ENCODE data around the gene GNB1L. TPM values are rescaled to one million over a fixed set of nuclear protein-coding genes. Genes with fewer than 3 reads are reported as not detected.

GNB1L gene
- total and polyA plus RNA-seq, 2 of the 13 experiments (the other 11 are each of a cell fraction or from before 2014, with no cell fraction given), result 2.5 to 7.4 TPM

DNA sequence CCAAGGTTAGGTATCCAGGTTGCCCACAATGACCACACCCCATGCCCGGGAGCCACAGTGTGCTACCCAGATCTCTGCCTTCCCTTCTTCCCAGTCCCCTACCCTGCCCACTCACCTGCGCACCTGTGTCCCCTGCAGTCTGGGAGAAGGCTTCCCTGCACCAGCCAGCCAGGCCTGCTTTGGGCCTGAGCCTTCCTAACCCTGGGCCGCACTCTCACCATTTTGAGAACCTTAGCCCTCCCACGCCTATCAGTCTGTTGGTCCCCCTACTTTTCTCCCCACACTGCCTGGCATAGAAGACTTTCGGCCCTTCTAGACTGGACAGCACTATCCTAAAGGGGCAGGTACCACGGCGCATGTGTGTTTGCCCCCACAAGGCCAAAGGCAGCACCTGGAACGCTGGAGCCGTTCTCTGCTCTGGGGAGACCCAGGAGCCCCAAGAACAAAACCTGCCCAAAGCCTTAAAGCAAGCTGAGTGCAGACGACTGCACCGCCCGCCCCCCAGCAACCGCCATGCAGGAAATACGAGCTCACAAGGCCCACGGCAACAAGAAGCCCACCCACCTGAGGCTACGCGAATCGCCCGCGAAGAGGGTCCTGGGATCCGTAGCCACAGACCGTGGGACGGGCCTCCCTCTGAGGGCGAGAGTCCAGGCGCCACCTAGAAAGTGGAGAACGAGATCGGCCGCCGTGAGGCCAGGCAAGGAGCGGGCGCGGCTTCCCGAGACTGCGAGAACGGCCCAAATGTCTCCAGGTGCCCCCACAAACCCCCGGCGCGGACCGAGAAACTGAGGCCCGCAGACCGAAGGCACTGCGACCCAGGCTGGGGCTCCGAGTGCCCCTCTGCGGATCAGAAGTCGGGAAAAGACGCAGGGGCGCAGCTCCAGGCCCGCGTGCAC lies 546 bp downstream of the GNB1L start (continued):
- TF ChIP-seq, protein P1, sequence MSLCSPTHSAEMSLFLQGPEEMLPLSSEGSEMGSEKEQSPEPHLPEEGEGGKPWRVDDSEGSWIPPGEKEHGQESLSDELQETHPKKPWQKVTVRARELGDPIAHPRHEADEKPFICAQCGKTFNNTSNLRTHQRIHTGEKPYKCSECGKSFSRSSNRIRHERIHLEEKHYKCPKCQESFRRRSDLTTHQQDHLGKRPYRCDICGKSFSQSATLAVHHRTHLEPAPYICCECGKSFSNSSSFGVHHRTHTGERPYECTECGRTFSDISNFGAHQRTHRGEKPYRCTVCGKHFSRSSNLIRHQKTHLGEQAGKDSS (CRISPR knock-in tag; IDR thresholded peaks at IDR 0.05; ENCODE audit: borderline replicate concordance, low read depth), result 0 out of 2 replicates have a peak, but pooled peaks have one; percentile 22
- TF ChIP-seq ZFX (CRISPR knock-in tag; IDR thresholded peaks at IDR 0.05; ENCODE audit: low read depth), result peak; percentile 78
- TF ChIP-seq, protein P2, sequence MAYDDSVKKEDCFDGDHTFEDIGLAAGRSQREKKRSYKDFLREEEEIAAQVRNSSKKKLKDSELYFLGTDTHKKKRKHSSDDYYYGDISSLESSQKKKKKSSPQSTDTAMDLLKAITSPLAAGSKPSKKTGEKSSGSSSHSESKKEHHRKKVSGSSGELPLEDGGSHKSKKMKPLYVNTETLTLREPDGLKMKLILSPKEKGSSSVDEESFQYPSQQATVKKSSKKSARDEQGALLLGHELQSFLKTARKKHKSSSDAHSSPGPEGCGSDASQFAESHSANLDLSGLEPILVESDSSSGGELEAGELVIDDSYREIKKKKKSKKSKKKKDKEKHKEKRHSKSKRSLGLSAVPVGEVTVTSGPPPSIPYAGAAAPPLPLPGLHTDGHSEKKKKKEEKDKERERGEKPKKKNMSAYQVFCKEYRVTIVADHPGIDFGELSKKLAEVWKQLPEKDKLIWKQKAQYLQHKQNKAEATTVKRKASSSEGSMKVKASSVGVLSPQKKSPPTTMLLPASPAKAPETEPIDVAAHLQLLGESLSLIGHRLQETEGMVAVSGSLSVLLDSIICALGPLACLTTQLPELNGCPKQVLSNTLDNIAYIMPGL (CRISPR knock-in tag; IDR thresholded peaks at IDR 0.05; ENCODE audit: borderline replicate concordance in 1 of 2, low read depth in 1 of 2), result no peak
- TF ChIP-seq, protein P3, sequence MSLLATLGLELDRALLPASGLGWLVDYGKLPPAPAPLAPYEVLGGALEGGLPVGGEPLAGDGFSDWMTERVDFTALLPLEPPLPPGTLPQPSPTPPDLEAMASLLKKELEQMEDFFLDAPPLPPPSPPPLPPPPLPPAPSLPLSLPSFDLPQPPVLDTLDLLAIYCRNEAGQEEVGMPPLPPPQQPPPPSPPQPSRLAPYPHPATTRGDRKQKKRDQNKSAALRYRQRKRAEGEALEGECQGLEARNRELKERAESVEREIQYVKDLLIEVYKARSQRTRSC (CRISPR knock-in tag; IDR thresholded peaks at IDR 0.05; ENCODE audit: low read depth), result peak; percentile 42; the same call in 1 of the 2 replicates
- peak; percentile 85 for TF ChIP-seq PHF8 (CRISPR knock-in tag; IDR thresholded peaks at IDR 0.05)
- TF ChIP-seq PTBP1 (IDR thresholded peaks at IDR 0.05; ENCODE audit: low read depth, low read length, poor library complexity, severe bottlenecking), result peak; percentile 68
- no peak for TF ChIP-seq MTA1 (CRISPR knock-in tag; IDR thresholded peaks at IDR 0.05; ENCODE audit: borderline replicate concordance)
- TF ChIP-seq ZZZ3 (CRISPR knock-in tag; IDR thresholded peaks at IDR 0.05; ENCODE audit: borderline replicate concordance), result 0 out of 2 replicates have a peak, but pooled peaks have one; percentile 20
- no peak for TF ChIP-seq ZC3H4 (CRISPR knock-in tag; IDR thresholded peaks at IDR 0.05; ENCODE audit: borderline replicate concordance)
- TF ChIP-seq, protein P4, sequence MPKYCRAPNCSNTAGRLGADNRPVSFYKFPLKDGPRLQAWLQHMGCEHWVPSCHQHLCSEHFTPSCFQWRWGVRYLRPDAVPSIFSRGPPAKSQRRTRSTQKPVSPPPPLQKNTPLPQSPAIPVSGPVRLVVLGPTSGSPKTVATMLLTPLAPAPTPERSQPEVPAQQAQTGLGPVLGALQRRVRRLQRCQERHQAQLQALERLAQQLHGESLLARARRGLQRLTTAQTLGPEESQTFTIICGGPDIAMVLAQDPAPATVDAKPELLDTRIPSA (CRISPR knock-in tag; IDR thresholded peaks at IDR 0.05; ENCODE audit: borderline replicate concordance), result peak; percentile 76; the same call in 1 of the 2 replicates
- no peak for TF ChIP-seq FOXP1 (IDR thresholded peaks at IDR 0.05)
- no peak for TF ChIP-seq FOXP1 (CRISPR knock-in tag; IDR thresholded peaks at IDR 0.05)
- no peak for TF ChIP-seq ZNF563 (CRISPR knock-in tag; IDR thresholded peaks at IDR 0.05)
- TF ChIP-seq, protein P5, sequence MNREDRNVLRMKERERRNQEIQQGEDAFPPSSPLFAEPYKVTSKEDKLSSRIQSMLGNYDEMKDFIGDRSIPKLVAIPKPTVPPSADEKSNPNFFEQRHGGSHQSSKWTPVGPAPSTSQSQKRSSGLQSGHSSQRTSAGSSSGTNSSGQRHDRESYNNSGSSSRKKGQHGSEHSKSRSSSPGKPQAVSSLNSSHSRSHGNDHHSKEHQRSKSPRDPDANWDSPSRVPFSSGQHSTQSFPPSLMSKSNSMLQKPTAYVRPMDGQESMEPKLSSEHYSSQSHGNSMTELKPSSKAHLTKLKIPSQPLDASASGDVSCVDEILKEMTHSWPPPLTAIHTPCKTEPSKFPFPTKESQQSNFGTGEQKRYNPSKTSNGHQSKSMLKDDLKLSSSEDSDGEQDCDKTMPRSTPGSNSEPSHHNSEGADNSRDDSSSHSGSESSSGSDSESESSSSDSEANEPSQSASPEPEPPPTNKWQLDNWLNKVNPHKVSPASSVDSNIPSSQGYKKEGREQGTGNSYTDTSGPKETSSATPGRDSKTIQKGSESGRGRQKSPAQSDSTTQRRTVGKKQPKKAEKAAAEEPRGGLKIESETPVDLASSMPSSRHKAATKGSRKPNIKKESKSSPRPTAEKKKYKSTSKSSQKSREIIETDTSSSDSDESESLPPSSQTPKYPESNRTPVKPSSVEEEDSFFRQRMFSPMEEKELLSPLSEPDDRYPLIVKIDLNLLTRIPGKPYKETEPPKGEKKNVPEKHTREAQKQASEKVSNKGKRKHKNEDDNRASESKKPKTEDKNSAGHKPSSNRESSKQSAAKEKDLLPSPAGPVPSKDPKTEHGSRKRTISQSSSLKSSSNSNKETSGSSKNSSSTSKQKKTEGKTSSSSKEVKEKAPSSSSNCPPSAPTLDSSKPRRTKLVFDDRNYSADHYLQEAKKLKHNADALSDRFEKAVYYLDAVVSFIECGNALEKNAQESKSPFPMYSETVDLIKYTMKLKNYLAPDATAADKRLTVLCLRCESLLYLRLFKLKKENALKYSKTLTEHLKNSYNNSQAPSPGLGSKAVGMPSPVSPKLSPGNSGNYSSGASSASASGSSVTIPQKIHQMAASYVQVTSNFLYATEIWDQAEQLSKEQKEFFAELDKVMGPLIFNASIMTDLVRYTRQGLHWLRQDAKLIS (CRISPR knock-in tag; IDR thresholded peaks at IDR 0.05), result no peak
- TF ChIP-seq, protein P6, sequence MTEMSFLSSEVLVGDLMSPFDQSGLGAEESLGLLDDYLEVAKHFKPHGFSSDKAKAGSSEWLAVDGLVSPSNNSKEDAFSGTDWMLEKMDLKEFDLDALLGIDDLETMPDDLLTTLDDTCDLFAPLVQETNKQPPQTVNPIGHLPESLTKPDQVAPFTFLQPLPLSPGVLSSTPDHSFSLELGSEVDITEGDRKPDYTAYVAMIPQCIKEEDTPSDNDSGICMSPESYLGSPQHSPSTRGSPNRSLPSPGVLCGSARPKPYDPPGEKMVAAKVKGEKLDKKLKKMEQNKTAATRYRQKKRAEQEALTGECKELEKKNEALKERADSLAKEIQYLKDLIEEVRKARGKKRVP (CRISPR knock-in tag; IDR thresholded peaks at IDR 0.05), result no peak
- 0 out of 2 replicates have a peak, but pooled peaks have one; percentile 12 for TF ChIP-seq ZNF670 (CRISPR knock-in tag; IDR thresholded peaks at IDR 0.05; ENCODE audit: borderline replicate concordance)
- TF ChIP-seq, protein P7, sequence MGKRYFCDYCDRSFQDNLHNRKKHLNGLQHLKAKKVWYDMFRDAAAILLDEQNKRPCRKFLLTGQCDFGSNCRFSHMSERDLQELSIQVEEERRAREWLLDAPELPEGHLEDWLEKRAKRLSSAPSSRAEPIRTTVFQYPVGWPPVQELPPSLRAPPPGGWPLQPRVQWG (CRISPR knock-in tag; IDR thresholded peaks at IDR 0.05; ENCODE audit: borderline replicate concordance, low read depth), result no peak; the same call in 1 of the 2 replicates
- TF ChIP-seq HMGA1 (CRISPR knock-in tag; conservative IDR thresholded peaks at IDR 0.05), result no peak

All from HepG2 (cell line).